GM21423 (cell line): ENCODE data around the gene SMIM30.
A peak's percentile ranks its signal among the peaks of the same experiment; 100 is the strongest.

Experiments
- ATAC-seq: cut with Tn5 transposase; IDR thresholded peaks from one replicate; pipeline ENCODE4 v1.9.1; 2021; ENCODE audit warnings: mild to moderate bottlenecking, moderate library complexity; ENCODE audit not compliant: unreplicated experiment

SMIM30 gene

GRCh38 chr7:113109718-113110117 is 8.6 kb downstream of the SMIM30 start:
- no peak for ATAC-seq

- ATAC-seq: no peak
Observed at GRCh38 chr7:113100121-113100603, 18.2 kb downstream of the SMIM30 start.

- no peak for ATAC-seq
Observed at GRCh38 chr7:113099284-113099919, 19.0 kb downstream of the SMIM30 start.

GRCh38 chr7:113094517-113095249 is 23.7 kb downstream of the SMIM30 start:
- ATAC-seq: peak; percentile 57

GRCh38 chr7:113093561-113093960 is 24.8 kb downstream of the SMIM30 start:
- ATAC-seq: no peak

- no peak for ATAC-seq
Observed at GRCh38 chr7:113092762-113093161, 25.6 kb downstream of the SMIM30 start.

GRCh38 chr7:113087071-113087998 is 31.0 kb downstream of the SMIM30 start:
- no peak for ATAC-seq

- peak; percentile 84 for ATAC-seq
Observed at GRCh38 chr7:113086431-113086888, 31.9 kb downstream of the SMIM30 start, which contains the start of gene GPR85. TSS of gene GPR85 (minus strand) at chr7:113086827. CDS start at chr7:113084721, 2,106 bp downstream.

GRCh38 chr7:113085781-113086390 is 32.5 kb downstream of the SMIM30 start:
- peak; percentile 19 for ATAC-seq

GRCh38 chr7:113084496-113085172 is 33.7 kb downstream of the SMIM30 start:
- no peak for ATAC-seq

- ATAC-seq: no peak
Observed at GRCh38 chr7:113083816-113084495, 34.4 kb downstream of the SMIM30 start.

- ATAC-seq: peak; percentile 34
Observed at GRCh38 chr7:113083132-113083815, 35.1 kb downstream of the SMIM30 start.

GRCh38 chr7:113078331-113078730 is 40.0 kb downstream of the SMIM30 start:
- no peak for ATAC-seq

- no peak for ATAC-seq
Observed at GRCh38 chr7:113076703-113077102, 41.7 kb downstream of the SMIM30 start.

- no peak for ATAC-seq
Observed at GRCh38 chr7:113071465-113071864, 46.9 kb downstream of the SMIM30 start.
